ENCODE measurements around the gene SGTA.

SGTA gene

DNA sequence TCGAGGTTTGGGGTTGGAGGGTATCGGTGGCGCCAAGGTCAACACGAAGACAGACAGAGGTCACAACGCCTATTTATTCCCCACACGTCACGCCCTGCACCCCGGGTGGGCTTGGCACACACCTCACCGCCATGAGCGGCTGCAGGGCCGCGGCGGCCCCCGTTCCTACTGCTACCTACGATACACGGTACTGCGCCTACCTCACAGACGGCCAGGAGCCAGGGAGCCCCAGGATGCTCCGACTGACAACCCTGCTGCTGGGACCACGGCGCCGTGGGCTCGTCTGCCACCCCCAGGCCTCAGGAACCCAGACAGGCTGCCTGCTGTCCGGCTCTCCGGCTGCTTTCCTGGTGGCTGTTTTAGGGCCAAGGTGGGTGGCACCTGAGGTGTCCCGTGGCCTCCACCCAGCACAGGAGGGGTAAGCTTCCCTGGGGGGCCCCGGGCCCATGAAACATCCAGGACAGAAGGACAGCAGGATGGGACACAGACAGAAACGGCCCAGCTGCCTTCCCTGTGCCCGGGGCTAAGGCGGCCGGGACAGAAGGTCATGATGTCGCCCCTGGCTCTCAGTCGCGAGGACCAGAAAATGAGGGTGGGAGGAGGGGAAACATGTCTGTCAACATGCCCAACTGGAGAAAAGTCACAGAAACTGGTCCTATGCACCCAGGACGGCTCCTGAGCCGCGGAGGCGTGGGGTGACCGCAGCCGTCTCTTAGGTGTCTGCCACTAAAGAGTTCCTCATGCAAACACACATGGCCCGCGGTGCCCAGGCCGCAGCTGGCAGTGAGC lies 28.2 kb downstream of the SGTA start:
- DNase-seq (ENCODE audit: low spot score), result no peak

DNA sequence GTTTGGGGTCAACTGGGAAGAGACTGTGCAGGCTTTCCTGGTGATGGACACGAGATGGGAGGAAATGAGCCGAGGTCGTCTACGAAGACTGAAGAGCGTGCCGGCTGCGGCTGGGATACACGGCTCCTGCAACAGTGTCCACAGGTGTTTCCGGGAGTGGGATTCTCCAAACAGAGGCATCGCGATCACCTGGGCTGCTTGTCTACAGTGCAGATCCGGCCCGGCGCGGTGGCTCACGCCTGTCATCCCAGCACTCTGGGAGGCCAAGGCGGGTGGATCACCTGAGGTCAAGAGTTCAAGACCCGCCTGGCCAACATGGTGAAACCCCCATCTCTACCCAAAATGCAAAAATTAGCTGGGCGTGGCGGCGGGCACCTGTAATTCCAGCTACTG lies 31.6 kb downstream of the SGTA start:
- DNase-seq (ENCODE audit: low spot score), result no peak

GRCh38 chr19:2750808-2751437 lies 32.1 kb downstream of the SGTA start:
- no peak for DNase-seq (ENCODE audit: low spot score)

DNA sequence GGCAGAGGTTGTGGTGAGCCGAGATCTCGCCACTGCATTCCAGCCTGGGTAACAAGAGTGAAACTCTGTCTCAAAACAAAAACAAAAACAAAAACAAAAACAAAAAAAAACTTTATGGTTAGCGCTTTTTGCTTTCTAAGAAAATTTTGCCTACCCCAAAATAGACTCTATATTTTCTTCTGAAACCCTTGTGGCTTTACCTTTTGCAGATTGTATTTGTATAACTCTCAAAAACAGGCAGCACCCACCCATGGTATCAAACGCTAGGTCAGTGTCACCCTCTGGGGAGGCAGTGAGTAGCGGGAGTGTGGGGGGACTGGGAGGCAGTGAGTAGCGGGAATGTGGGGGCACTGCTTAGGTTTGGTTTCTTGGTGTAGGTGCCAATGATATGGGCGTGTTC lies 35.7 kb downstream of the SGTA start:
- DNase-seq (ENCODE audit: low spot score), result no peak

DNA sequence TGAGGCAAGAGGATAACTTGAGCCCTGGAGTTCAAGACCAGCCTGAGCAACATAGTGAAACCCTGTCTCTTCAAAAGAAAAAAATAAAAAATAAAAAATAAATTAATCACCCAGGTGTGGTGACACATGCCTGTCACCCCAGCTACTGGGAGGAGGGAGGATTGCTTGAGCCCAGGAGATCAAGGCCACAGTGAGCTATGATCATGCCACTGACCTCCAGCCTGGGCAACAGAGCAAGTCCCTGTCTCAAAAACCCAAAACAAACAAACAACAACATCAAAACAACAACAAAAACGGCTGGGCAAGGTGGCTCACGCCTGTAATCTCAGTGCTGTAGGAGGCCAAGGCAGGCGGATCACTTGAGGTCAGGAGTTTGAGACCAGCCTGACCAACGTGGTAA lies 39.0 kb downstream of the SGTA start:
- DNase-seq (ENCODE audit: low spot score), result no peak

- DNase-seq (ENCODE audit: low spot score), result no peak
These were observed 40.0 kb downstream of the SGTA start for GRCh38 chr19:2743099-2743498.

- DNase-seq (ENCODE audit: low spot score), result no peak
These were observed 42.8 kb downstream of the SGTA start for GRCh38 chr19:2740314-2740656.

DNA sequence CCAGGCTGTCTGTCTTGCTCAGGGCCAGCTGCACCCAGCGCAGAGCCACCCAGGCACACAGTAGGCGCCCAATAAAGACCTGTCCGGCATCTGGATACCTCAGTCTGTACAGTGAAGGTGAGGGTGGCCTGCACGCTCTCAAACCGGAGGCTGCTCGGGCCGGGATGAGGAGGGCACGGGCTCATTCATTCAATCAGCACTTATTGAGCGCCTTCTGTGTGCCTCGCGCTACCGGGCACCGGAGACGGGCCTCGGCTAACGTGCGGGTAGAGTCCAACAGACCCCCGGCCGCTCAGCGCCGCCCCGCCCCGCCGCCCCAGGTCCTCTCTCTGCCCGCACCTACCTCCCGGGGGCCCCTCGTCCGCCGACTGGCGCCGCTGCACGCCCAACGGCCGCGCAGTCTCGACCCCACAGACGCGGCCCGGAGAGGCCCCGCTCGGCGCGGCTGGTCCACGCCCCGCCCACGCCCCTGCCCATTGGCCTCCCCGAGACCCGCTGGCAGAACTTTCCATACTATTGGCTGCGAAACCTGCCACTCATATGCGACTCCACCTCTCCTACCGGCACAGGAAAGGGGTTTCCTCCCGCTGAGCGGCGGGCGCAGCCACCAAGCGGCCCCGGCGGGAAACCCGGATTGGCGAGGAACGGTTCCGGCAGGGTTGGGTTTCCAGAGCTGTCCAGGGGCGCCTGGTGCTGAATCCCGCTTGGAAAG lies 43.3 kb downstream of the SGTA start, which contains the start of gene SLC39A3:
SLC39A3 (minus strand) TSS at position 416 of the 712 bp plus-strand sequence. CDS start 2,760 bp downstream, outside the sequence.
- DNase-seq (ENCODE audit: low spot score), result peak; percentile 100

GRCh38 chr19:2736550-2737190 lies 46.4 kb downstream of the SGTA start:
- no peak for DNase-seq (ENCODE audit: low spot score)

- no peak for DNase-seq (ENCODE audit: low spot score)
These were observed 47.7 kb downstream of the SGTA start for GRCh38 chr19:2735374-2735773.

- no peak for DNase-seq (ENCODE audit: low spot score)
These were observed 48.3 kb downstream of the SGTA start for GRCh38 chr19:2734589-2735288.

DNA sequence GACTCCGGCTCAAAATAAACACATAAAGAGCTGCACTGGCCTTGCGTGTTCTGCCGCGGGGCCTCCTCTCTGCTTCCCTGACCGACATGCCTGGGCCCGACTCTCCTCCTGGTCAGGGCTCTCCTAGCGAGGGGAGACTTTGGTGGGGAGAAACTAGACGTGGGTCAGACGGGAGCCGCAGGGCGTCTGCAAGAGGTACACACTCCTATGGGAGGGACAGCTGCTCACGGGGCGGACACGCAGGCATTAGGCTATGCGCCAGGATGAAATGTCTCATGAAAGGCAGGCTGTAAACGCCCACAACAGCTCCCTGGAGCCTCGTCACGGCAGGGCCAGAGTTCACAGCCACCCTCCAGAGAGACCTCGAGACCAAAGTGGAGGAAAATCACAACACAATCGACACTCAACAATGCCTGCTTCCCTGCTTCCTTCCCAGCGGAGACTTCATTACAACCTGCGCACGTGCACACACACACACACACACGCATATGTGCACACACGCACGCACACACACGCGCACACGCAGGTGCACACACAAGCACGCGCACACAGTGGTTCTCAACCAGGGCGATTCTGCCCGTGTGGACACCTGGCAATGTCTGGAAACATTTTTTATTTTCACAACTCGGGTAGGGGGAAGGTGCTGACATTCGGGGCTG lies 49.0 kb downstream of the SGTA start:
- no peak for DNase-seq (ENCODE audit: low spot score)

DNA sequence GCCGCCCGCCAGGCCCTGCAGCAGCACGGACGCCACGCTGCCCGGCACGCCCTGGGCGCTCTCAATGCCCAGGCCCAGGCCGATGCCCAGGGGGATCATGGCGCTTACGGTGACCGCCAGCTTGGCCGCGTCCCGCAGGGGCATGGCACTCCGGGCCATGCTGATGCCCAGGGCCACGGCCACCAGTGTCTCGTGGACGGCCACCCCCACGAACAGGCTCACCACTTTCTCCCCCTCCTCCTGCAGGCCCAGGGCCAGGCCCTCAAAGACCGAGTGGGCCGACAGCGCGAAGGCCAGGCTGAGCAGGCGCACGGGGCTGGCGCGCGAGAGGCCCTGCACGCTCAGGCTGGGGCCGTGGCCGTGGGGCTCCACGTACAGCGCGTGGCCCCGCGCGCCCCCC lies 50.2 kb downstream of the SGTA start:
- no peak for DNase-seq (ENCODE audit: low spot score)

GRCh38 chr19:2732157-2732725 lies 50.8 kb downstream of the SGTA start:
- no peak for DNase-seq (ENCODE audit: low spot score)

DNA sequence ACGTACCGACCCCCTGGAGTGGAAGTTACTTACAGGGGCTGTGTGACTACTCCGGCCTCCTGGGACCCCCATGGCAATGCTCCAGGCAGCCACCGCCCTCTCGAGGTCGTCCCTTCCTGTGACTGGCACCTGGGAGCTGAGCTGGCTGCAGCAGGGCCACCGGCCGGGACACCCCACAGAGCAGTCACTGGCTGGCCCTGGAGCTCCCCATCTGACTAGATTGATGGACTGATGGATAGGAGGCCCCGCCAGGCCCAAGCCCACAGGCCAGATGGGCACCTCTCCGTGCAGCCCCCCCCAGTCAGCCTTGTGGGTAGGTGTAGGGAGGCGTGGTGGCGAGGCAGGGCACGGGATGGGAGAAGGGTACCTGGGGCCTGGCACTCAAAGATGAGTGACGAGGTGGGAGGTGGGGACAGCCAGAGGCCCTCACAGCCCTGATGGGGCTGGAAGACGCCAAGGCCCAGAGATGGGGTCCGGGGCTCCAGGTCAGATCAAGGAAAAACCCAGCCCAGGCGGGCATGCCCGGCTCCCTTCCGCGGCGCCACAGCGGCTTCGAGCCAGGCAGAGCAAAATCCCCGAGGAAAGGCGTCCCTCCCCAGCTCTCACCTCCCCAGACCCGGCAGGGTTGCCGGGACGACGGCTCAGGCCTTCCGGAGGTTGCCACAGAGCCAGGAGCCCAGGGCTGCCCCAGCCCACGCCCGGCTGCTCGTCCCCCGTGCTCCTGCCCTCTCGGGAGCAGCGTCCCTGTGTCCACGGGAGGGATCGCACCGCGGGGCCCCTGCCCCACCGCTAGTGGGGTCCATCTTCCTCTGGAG lies 51.7 kb downstream of the SGTA start:
- no peak for DNase-seq (ENCODE audit: low spot score)

GRCh38 chr19:2729943-2730818 lies 52.9 kb downstream of the SGTA start:
- DNase-seq (ENCODE audit: low spot score), result no peak

DNA sequence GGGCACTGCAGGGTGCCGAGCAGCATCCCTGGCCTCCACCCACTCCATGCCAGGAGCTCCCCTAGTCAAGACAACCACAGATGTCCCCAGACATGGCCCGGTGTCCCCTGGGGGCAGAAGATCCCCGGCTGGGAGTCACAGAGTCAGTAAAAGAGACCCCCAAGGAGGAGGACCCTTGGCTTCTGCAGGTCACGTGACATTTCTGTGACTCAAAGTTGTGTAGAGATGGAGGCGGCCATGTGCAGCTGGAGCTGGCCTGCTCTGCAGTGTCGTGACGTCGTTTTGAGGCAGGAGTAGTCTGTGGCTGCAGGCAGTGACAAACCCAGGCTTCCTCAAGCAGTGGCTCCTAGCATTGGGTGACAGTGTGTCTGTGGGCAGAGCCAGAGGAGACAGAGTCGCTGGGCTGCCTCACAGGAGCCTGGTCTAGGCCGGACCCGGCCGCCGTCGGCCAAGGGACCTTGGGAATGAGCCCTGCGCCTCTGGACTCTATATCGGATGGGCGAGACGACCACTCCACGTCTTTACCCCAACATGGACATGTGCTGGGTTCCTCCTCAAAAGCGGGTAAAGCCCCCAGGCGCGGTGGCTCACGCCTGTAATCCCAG lies 54.2 kb downstream of the SGTA start:
- DNase-seq (ENCODE audit: low spot score), result no peak

GRCh38 chr19:2727640-2727944 lies 55.5 kb downstream of the SGTA start:
- DNase-seq (ENCODE audit: low spot score), result peak; percentile 55

All from GM03348 (cell line).